ENCODE results near the gene TNS3.

DNA sequence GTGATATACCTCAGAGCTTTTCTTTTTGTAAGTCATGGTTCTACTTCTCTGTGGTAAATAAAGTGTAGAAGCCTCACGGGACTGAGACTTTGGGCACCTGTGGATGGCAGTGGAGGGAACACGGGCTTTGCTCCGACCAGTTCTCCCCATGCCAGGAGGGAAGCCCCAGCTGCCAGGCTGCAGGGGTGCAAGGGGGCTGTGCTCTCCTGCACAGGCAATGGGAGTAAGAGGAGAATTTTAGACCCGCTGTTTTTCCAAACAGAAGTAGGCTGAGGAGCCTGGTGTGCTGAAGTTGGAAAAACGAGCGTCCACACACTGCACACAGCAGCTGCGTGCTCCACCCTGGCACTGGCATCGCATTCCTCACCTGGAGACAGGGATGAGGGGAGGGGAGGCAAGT is 282.4 kb downstream of the TNS3 start:
- TF ChIP-seq, protein P1, sequence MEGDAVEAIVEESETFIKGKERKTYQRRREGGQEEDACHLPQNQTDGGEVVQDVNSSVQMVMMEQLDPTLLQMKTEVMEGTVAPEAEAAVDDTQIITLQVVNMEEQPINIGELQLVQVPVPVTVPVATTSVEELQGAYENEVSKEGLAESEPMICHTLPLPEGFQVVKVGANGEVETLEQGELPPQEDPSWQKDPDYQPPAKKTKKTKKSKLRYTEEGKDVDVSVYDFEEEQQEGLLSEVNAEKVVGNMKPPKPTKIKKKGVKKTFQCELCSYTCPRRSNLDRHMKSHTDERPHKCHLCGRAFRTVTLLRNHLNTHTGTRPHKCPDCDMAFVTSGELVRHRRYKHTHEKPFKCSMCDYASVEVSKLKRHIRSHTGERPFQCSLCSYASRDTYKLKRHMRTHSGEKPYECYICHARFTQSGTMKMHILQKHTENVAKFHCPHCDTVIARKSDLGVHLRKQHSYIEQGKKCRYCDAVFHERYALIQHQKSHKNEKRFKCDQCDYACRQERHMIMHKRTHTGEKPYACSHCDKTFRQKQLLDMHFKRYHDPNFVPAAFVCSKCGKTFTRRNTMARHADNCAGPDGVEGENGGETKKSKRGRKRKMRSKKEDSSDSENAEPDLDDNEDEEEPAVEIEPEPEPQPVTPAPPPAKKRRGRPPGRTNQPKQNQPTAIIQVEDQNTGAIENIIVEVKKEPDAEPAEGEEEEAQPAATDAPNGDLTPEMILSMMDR (IDR thresholded peaks at IDR 0.05 in 8 of 11, conservative IDR thresholded peaks at IDR 0.05 in 3 of 11), result no peak
- no peak for TF ChIP-seq POLR2A (IDR thresholded peaks at IDR 0.05)

All from spleen (tissue), 7 donors.